Measurements from ENCODE around the gene MRAS.

DNA sequence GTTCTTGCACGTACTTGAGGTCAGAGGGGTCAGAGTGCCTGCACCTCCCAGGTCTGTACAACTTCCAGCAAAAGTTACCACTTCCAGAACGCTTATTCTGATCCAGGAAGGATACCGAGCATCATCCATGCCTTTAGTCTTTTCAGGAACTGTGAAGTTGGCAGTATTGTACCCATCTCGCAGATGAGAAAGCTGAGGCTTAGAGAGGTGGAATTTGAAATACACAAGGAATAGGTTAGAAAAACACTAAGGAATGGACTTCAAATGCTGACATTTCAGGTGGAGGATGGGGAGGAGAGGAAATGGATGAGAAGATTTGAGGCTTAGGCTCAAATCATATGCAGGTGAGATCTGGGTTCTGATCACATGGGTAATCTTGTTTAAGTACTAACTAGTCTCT lies 97.3 kb downstream of the MRAS start:
- TF ChIP-seq, protein P1, sequence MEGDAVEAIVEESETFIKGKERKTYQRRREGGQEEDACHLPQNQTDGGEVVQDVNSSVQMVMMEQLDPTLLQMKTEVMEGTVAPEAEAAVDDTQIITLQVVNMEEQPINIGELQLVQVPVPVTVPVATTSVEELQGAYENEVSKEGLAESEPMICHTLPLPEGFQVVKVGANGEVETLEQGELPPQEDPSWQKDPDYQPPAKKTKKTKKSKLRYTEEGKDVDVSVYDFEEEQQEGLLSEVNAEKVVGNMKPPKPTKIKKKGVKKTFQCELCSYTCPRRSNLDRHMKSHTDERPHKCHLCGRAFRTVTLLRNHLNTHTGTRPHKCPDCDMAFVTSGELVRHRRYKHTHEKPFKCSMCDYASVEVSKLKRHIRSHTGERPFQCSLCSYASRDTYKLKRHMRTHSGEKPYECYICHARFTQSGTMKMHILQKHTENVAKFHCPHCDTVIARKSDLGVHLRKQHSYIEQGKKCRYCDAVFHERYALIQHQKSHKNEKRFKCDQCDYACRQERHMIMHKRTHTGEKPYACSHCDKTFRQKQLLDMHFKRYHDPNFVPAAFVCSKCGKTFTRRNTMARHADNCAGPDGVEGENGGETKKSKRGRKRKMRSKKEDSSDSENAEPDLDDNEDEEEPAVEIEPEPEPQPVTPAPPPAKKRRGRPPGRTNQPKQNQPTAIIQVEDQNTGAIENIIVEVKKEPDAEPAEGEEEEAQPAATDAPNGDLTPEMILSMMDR (conservative IDR thresholded peaks at IDR 0.05; ENCODE audit: low read depth, low read length) = no peak
- TF ChIP-seq RAD21 (IDR thresholded peaks at IDR 0.05; ENCODE audit: low read length) (no peak), CHD1 (IDR thresholded peaks at IDR 0.05; ENCODE audit: low read depth, low read length) (no peak)
